Measurements from ENCODE around the gene SEC61A2. TPM values are rescaled to one million over a fixed set of nuclear protein-coding genes. Genes with fewer than 3 reads are reported as not detected.

The SEC61A2 gene
- total and polyA plus RNA-seq, 10 of the 15 experiments (the other 5 are each of a cell fraction or from before 2014, with no cell fraction given), result 3.0 to 36.2 (median 8.6) TPM

DNA sequence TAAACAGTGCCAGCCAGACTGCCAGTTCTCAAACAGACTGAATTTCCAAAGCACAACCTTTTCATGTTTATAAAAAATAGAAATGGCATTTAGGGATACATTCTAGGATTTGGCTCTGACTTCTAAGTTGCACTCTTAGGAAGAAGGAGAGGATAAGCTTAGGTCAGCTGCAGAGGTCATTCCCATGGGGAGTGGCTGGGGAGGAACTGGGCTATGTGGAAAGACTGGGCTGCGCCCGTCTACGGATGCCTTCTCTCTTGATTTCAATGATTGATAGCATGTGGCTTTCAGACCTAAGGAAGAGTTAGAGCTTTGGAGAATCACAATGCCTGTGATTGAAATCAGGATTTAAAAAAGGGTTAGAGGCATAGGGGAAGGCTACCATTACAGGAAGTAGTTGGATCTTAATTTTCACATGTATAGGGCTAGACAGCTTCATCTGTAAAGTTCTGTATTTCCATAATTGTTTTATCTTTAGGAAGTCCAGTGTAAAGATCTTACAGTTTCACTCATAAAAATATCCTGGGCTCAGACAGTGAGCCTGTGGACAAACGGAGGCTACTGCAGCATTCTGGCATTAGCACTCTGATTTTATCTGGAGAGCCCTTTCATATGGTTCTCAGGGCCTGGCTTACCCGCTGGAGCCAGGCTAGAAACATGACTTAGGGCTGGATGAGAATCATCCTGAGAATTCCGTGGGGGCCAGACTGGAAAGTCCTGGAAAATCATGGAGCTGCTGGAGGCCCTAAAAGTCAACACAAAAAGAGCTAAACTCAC is 36.7 kb downstream of the SEC61A2 start:
- ATAC-seq, result no peak
- WGBS (ENCODE audit: insufficient coverage, insufficient replicate concordance, low lambda C conversion rate, missing lambda C conversion rate), result 97% methylated on average over 6 of the region's 6 CpGs
- H3K79me2 ChIP-seq (ENCODE audit: control insufficient read depth, insufficient read depth, low read length), result no peaks in the 10 kb centered on the region
- no peaks in the 10 kb centered on the region for H3K4me1 ChIP-seq (ENCODE audit: control insufficient read depth, insufficient read depth, low read length)
- H3K27me3 ChIP-seq (replicated peaks in 1 of 2; ENCODE audit: control insufficient read depth in 2 of 2, insufficient read depth in 2 of 2, low read length in 1 of 2), result no peaks in the 10 kb centered on the region
- ChIA-PET CTCF (interaction anchor here (1.2 to 1.6 kb wide), 4 partner anchors 49 to 933 kb away, joined by 3 read pairs; partner anchors contain the start of gene OPTN), RAD21 (ENCODE audit: unreplicated experiment) (no interaction called here), POLR2A (no interaction called here), SMC1A (ENCODE audit: uncharacterized antibody, unreplicated experiment) (interaction anchor here (0.9 kb wide), 1 partner anchor 13 kb away, joined by 3 read pairs; no protein-coding TSS in a partner anchor)
- no peak for FAIRE-seq
- intact Hi-C loops (cut with micrococcal nuclease; ENCODE audit: unreplicated experiment) (no loop called here), in situ Hi-C loops (cut with MboI) (no loop called here)
- H3K9me3 ChIP-seq (replicated peaks; ENCODE audit: control insufficient read depth, insufficient read depth, low read length), result no peaks in the 10 kb centered on the region
- no peak for DNase-seq (ENCODE audit: low read depth, low spot score)
- no peak overlapping the region for H3K27ac ChIP-seq (ENCODE audit: control insufficient read depth, insufficient read depth)
- BruUV-seq (replicated peaks), result no TSS peak
- H3K4me3 ChIP-seq, result no peak overlapping the region
- H3K36me3 ChIP-seq (ENCODE audit: control insufficient read depth in 2 of 2, insufficient read depth in 2 of 2, low read length in 1 of 2), result peaks cover 17 to 31% of the 10 kb centered on the region in 2 experiments
- TF ChIP-seq BACH1 (IDR thresholded peaks at IDR 0.05; ENCODE audit: borderline replicate concordance) (no peak), REST (IDR thresholded peaks at IDR 0.05; ENCODE audit: low read depth, low read length) (no peak), MXI1 (IDR thresholded peaks at IDR 0.05; ENCODE audit: low read depth, low read length) (no peak), MEF2B (IDR thresholded peaks at IDR 0.05; ENCODE audit: partially characterized antibody, poor library complexity, severe bottlenecking) (no peak), ZNF384 (IDR thresholded peaks at IDR 0.05; ENCODE audit: borderline replicate concordance, low read depth, low read length) (no peak), EP300 (IDR thresholded peaks at IDR 0.05; ENCODE audit: borderline replicate concordance in 1 of 2, control insufficient read depth in 1 of 2, low read depth in 2 of 2, low read length in 2 of 2) (no peak), SPI1 (IDR thresholded peaks at IDR 0.05; ENCODE audit: borderline replicate concordance, insufficient read depth, low read depth, low read length) (no peak), ZBTB33 (IDR thresholded peaks at IDR 0.05) (no peak), TCF7 (IDR thresholded peaks at IDR 0.05; ENCODE audit: borderline replicate concordance) (no peak), KLF5 (IDR thresholded peaks at IDR 0.05; ENCODE audit: partially characterized antibody) (no peak), NFIC (IDR thresholded peaks at IDR 0.05; ENCODE audit: low read depth, low read length) (no peak), RUNX3 (IDR thresholded peaks at IDR 0.05; ENCODE audit: low read length) (no peak), YBX1 (IDR thresholded peaks at IDR 0.05) (no peak), SUZ12 (IDR thresholded peaks at IDR 0.05; ENCODE audit: unreplicated experiment) (no peak), DPF2 (IDR thresholded peaks at IDR 0.05) (no peak)
- TF ChIP-seq, protein P1, sequence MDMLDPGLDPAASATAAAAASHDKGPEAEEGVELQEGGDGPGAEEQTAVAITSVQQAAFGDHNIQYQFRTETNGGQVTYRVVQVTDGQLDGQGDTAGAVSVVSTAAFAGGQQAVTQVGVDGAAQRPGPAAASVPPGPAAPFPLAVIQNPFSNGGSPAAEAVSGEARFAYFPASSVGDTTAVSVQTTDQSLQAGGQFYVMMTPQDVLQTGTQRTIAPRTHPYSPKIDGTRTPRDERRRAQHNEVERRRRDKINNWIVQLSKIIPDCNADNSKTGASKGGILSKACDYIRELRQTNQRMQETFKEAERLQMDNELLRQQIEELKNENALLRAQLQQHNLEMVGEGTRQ (IDR thresholded peaks at IDR 0.05; ENCODE audit: borderline replicate concordance, low read depth, low read length), result no peak
- no peak overlapping the region for H2AFZ ChIP-seq (ENCODE audit: control insufficient read depth, low read depth, low read length)
- H3K9ac ChIP-seq (ENCODE audit: control insufficient read depth, insufficient read depth, low read length), result no peak overlapping the region
- no peak overlapping the region for H3K4me2 ChIP-seq (ENCODE audit: control insufficient read depth, insufficient read depth)
- no peaks in the 10 kb centered on the region for H4K20me1 ChIP-seq (ENCODE audit: control insufficient read depth, insufficient read depth)
